Esophagus squamous epithelium (tissue), 5 donors: Measurements from ENCODE around the gene RELN. TPM values are rescaled to one million over a fixed set of nuclear protein-coding genes. Genes with fewer than 3 reads are reported as not detected.

Experiments used
- DNase-seq: peaks from one replicate; lab custom pipeline; 2025; lab: John Stamatoyannopoulos, UW
- H3K27ac ChIP-seq, 4 donors: fragments of 200-600 bp; sonication (generic); one replicate each; pipeline ENCODE4 v1.5.1; 2016 to 2019; ENCODE audit warnings: mild to moderate bottlenecking in 1 of 4
- H3K27me3 ChIP-seq, 4 donors: fragments of 200-600 bp; sonication (generic); 1 replicate in 3 of 4; 2 replicates in 1 of 4; pipeline versions ENCODE4 v1.5.1 to v1.6.0; 2017 to 2021; ENCODE audit warnings: antibody characterized with exemption in 1 of 4
- H3K36me3 ChIP-seq, 3 donors: fragments of 200-600 bp; sonication (generic); one replicate each; pipeline ENCODE4 v1.5.1; 2016 to 2019
- H3K4me1 ChIP-seq, 3 donors: fragments of 200-600 bp; sonication (generic); one replicate each; pipeline ENCODE4 v1.5.1; 2017 to 2019
- H3K4me3 ChIP-seq, 4 donors: fragments of 200-600 bp; sonication (generic); 1 replicate in 3 of 4; 2 replicates in 1 of 4; pipeline ENCODE4 v1.5.1; 2016 to 2019; ENCODE audit warnings: mild to moderate bottlenecking in 2 of 4, moderate library complexity in 1 of 4
- H3K9me3 ChIP-seq, 3 donors: fragments of 200-600 bp; sonication (generic); one replicate each; pipeline ENCODE4 v1.5.1; 2016 to 2019
- CTCF ChIP-seq, 6 experiments: fragments of 450-650 bp in 4 of 6; fragments of 200-600 bp in 2 of 6; sonication (generic) in 2 of 6; IDR thresholded peaks; one replicate each; pipeline ENCODE4 v1.5.1; 2016 to 2019; ENCODE audit warnings: antibody characterized with exemption in 6 of 6, mild to moderate bottlenecking in 4 of 6, moderate library complexity in 4 of 6
- POLR2A ChIP-seq, 4 donors: fragments of 450-650 bp; IDR thresholded peaks; one replicate each; pipeline ENCODE4 v1.6.1; 2017; ENCODE audit warnings: antibody characterized with exemption in 4 of 4, mild to moderate bottlenecking in 4 of 4, moderate library complexity in 3 of 4
- WGBS, 2 donors: methylation state at CpG; one replicate each; pipeline ENCODE4 v1.1.5; 2018; 5-methylcytosine and 5-hydroxymethylcytosine counted together
- intact Hi-C: fragments of 100-400 bp; cut with DNase I; formaldehyde crosslinking; loops from one replicate; pipeline ENCODE4 v1.15.0; 2022
- total RNA-seq, 4 donors: library from RNA; depleted of rRNA; stranded (reverse); fragments of >200 nt; gene quantifications; one replicate each; pipeline ENCODE4 v1.1.0, GENCODE V29; 2016
- donor health status: DM: yes; HTN: yes; CAD: no.

The RELN gene
- total RNA-seq, 4 donors from 2014 or later = 0.68 to 6.5 (median 1.00) TPM

- Histone ChIP-seq H3K27ac (no peak within 1 kb of the TSS), H3K27me3 (peaks cover 0 to 62% (median 8%) of the 10 kb centered on the region in 4 donors), H3K4me1 (peaks cover 6 to 30% (median 14%) of the 10 kb centered on the region in 3 donors), H3K9me3 (no peaks in the 10 kb centered on the region), H3K36me3 (no peaks in the 10 kb centered on the region), H3K4me3 (peak within 1 kb of the TSS; percentile 6 to 58 (median 32))
- 13 to 16% methylated on average over 4 to 5 of the region's 54 CpGs for WGBS, 2 donors
- intact Hi-C loops = no loop called here
- TF ChIP-seq CTCF (IDR thresholded peaks at IDR 0.05) (no peak), POLR2A (IDR thresholded peaks at IDR 0.05) (no peak)
- no peak for DNase-seq
Measured at GRCh38 chr7:103446049-103446520, 543.4 kb downstream of the RELN start, which contains the start of gene SLC26A5. SLC26A5 (minus strand) TSS chr7:103446207; CDS start chr7:103421514, 24,693 bp downstream.

DNA sequence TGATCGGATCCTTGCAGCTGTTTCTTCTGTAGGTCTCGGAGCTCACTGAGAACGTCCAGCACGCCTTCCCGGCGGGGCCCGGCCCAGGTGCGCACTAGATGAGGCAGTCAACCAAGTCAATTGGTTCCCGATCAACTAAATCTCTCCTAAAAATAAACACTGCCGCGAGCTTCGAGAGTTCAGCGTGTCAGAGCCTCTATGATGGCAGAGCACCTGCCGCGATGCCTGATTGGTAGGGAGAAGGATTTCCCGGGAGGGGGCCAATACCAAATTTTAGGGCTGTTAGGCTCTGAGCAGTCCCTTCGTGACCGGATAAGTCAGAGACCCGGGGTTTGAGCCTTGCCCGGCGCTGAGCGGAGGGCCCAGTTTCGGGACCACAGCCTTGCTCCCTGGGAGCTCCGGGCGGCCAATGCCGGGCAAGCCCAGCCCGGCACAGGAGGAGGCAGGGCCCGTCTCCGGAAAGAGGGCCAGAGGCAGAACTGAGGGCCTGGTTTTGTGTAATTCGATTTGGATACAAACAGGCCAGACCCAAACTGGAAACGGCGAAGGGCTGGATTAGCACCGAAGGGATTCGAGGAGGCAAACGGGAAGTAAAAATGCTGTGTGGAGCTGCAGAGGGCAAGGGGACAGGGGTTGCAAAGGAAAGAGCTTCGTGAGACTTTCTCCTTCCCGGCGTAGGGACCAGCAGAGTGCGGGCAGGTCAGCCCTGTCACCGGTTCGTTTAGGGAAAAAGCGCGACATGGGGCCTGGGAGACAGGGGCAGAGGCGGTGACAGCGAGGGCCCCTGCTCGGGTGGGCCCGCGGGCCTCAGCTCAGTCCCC lies 544.0 kb downstream of the RELN start:
- peaks cover 0 to 62% (median 8%) of the 10 kb centered on the region in 4 donors for H3K27me3 ChIP-seq
- H3K4me3 ChIP-seq = peak overlapping the region; percentile 6 to 58 (median 32)
- peaks cover 6 to 30% (median 14%) of the 10 kb centered on the region in 3 donors for H3K4me1 ChIP-seq
- TF ChIP-seq CTCF (IDR thresholded peaks at IDR 0.05) = no peak
- TF ChIP-seq POLR2A (IDR thresholded peaks at IDR 0.05) = no peak
- H3K27ac ChIP-seq = no peak overlapping the region
- intact Hi-C loops = no loop called here
- H3K36me3 ChIP-seq = no peaks in the 10 kb centered on the region
- DNase-seq = no peak
- no peaks in the 10 kb centered on the region for H3K9me3 ChIP-seq
- 6 to 9% methylated on average over 32 of the region's 48 CpGs for WGBS, 2 donors

- H3K27ac ChIP-seq = no peak overlapping the region
- H3K9me3 ChIP-seq = no peaks in the 10 kb centered on the region
- intact Hi-C loops = no loop called here
- no peak for DNase-seq
- TF ChIP-seq POLR2A (IDR thresholded peaks at IDR 0.05) (no peak), CTCF (IDR thresholded peaks at IDR 0.05) (no peak)
- H3K4me1 ChIP-seq = no peaks in the 10 kb centered on the region
- peaks cover 0 to 42% (median 0%) of the 10 kb centered on the region in 4 donors for H3K27me3 ChIP-seq
- 87 to 95% methylated on average over 5 to 8 of the region's 8 CpGs for WGBS, 2 donors
- no peak overlapping the region for H3K4me3 ChIP-seq
- no peaks in the 10 kb centered on the region for H3K36me3 ChIP-seq
Measured at GRCh38 chr7:103439661-103440060, 549.8 kb downstream of the RELN start.

- Histone ChIP-seq H3K27me3 (peaks cover 0 to 22% (median 0%) of the 10 kb centered on the region in 4 donors), H3K4me3 (no peak overlapping the region), H3K4me1 (no peaks in the 10 kb centered on the region), H3K27ac (no peak overlapping the region), H3K36me3 (no peaks in the 10 kb centered on the region), H3K9me3 (no peaks in the 10 kb centered on the region)
- 65 to 71% methylated on average over 1 of the region's 1 CpG for WGBS, 2 donors
- intact Hi-C loops = no loop called here
- TF ChIP-seq CTCF (IDR thresholded peaks at IDR 0.05) (no peak), POLR2A (IDR thresholded peaks at IDR 0.05) (no peak)
- no peak for DNase-seq
Measured at GRCh38 chr7:103437623-103438022, 551.8 kb downstream of the RELN start.

- no peaks in the 10 kb centered on the region for H3K9me3 ChIP-seq
- H3K4me1 ChIP-seq = no peaks in the 10 kb centered on the region
- no peak overlapping the region for H3K27ac ChIP-seq
- intact Hi-C loops = no loop called here
- no peak for DNase-seq
- peaks cover 0 to 6% (median 0%) of the 10 kb centered on the region in 4 donors for H3K27me3 ChIP-seq
- no peaks in the 10 kb centered on the region for H3K36me3 ChIP-seq
- H3K4me3 ChIP-seq = no peak overlapping the region
- no peak for TF ChIP-seq POLR2A (IDR thresholded peaks at IDR 0.05)
- TF ChIP-seq CTCF (IDR thresholded peaks at IDR 0.05) = no peak
- WGBS, 2 donors = 33 to 50% methylated on average over 1 of the region's 1 CpG
Measured at GRCh38 chr7:103432712-103433111, 556.7 kb downstream of the RELN start.
